AG09309 (cell line): ENCODE results near the gene YEATS2.

ENCODE experiments used
- DNase-seq: peaks from one replicate; pipeline ENCODE4 v3.0.0-alpha.2; 2010; ENCODE audit warnings: low read depth
- H3K4me3 ChIP-seq: 2 replicates; pipeline ENCODE4 v1.5.1; 2011; ENCODE audit warnings: mild to moderate bottlenecking, low read depth, low read length, moderate library complexity; ENCODE audit not compliant: control insufficient read depth
- TF ChIP-seq, protein P1 (sequence below): IDR thresholded peaks from 2 replicates; pipeline ENCODE4 v1.5.1; 2011; ENCODE audit warnings: mild to moderate bottlenecking, low read depth, low read length, inconsistent platforms; ENCODE audit not compliant: insufficient read depth, control insufficient read depth; ENCODE audit errors: missing control alignments

The YEATS2 gene

DNA sequence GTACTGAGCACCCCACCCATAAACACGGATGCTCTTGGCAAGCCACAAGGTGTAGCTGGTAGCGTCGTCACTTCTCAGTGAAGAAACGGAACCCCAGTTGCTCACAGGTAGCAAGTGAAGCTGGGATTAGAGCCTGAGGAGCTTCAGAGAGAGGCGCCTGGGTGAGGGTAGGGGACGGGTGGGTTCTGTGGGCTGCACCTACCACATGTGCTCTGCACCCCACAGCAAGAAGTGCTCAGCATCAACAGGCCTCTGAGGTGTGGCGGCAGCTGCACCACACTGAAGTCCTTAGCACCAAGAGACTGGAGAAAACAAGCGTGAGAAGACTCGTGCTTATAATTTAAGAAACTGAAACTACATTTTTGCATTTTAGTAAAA, 118.0 kb downstream of the YEATS2 start:
- TF ChIP-seq, protein P1, sequence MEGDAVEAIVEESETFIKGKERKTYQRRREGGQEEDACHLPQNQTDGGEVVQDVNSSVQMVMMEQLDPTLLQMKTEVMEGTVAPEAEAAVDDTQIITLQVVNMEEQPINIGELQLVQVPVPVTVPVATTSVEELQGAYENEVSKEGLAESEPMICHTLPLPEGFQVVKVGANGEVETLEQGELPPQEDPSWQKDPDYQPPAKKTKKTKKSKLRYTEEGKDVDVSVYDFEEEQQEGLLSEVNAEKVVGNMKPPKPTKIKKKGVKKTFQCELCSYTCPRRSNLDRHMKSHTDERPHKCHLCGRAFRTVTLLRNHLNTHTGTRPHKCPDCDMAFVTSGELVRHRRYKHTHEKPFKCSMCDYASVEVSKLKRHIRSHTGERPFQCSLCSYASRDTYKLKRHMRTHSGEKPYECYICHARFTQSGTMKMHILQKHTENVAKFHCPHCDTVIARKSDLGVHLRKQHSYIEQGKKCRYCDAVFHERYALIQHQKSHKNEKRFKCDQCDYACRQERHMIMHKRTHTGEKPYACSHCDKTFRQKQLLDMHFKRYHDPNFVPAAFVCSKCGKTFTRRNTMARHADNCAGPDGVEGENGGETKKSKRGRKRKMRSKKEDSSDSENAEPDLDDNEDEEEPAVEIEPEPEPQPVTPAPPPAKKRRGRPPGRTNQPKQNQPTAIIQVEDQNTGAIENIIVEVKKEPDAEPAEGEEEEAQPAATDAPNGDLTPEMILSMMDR: no peak
- no peak overlapping the region for H3K4me3 ChIP-seq
- no peak for DNase-seq

DNA sequence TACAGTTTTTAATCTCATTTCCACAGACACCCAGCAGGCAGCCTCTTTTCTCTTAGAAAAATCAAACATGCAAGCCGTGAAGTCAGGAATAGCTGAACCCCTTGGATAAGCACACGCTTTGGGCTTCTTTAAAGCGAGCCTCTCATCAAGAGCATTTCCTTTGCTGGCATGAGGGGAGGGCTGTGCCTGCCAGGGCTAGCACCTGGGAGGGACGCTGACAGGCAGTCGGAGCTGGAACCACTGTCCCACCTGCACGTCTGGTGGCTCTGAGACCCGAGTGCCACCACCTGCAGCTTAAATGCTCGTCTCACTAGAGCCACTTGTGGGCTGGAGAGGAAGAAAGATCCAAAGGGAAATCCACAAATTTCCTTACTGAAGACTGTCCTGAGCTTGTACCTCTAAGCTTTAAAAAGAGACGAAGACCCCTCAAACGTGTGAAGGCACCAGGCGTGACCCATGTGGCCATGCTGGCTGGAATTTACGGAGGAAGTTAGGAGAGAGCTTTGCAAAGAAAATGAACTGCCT, 118.4 kb downstream of the YEATS2 start:
- no peak overlapping the region for H3K4me3 ChIP-seq
- DNase-seq: no peak
- TF ChIP-seq, protein P1: no peak

DNA sequence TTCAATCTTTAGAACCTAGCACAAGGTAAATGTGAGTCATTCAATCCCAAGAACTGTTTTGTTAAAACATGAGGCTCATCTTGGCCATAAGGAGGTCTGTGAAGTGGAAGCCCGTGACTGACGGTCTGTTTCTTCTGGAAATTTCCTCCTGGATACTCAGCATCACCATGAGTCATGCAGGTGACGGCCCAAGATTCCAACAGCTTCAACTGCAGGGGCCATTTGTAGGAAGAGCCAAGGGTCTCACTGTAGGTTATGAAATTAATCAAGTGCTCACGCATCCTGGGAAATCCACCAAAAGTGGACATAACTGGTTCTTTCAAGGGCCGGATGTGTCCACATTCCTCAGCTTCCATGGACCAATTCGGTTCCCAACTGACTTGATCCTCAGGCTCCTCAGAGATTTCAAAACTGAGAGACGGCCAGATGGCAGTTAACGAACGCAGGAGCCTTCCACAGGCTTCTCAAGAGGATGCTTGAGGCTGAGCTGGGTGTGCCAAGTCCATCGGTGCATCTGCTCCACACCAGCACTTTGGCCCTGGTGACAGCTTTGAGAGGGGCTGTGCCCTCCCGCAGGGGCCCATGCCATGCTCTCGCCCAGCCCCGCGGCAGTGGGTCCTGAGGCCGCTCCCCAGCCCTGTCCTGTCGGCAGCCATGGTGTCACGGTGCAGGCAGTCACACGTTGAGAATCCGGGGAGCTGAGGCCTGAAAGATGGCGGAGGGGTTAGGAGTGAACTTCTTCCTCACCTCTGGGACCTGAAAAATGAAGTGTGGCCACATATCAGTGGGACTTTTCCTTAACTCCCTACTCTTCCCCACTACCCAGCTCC, 119.3 kb downstream of the YEATS2 start:
- H3K4me3 ChIP-seq: no peak overlapping the region
- DNase-seq: no peak
- TF ChIP-seq, protein P1: no peak

DNA sequence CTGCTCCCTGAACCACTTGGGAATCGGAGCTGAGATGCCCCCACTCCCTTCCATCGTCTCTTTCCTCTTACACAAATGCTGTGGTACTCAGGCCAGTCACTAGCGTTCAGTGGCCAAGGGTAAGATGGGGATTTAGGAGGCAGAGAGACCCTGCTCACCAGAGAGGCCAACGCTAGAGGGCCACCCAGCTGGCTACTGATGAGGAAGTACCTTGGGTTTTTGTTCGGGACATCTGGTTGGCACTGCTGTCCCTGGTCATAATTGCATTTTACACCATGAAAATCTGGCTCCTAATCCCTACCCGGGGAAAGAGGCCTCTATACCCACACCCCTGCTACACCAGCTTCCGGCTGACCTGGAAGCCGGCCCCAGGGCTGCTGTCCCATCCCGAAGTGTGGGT, 120.0 kb downstream of the YEATS2 start:
- DNase-seq: no peak
- TF ChIP-seq, protein P1: no peak

DNA sequence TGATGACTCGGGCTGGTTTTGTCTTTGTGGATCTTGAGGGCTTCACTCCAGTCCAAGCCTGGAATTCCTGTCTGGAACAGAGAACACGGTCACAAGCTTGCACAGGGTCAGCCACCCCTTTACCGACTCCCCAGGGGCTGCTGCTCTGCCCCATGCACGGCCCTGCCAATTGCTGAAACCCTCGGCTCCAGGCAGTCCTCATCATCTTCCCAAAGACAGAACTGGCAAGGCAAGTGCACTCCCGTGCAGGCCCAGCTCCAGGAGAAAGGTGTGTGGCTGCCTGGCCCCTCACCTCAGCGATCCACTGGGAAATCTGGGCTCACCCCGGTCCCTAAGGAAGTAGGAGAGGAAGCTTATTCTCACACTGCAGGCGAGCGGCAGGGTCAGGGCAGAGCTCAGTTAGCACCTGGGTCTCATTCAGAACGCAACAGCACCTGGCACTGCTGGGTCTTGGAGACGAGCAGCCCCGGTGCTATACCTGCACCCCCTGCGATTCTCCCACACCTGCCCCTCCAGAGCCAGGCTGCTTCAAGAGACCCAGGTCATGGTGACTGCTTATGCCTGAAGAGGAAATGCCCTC, 120.5 kb downstream of the YEATS2 start:
- TF ChIP-seq, protein P1: no peak
- DNase-seq: no peak
- no peak overlapping the region for H3K4me3 ChIP-seq

More for the DNA sequence above, 120.0 kb downstream of the YEATS2 start:
- no peak overlapping the region for H3K4me3 ChIP-seq

DNA sequence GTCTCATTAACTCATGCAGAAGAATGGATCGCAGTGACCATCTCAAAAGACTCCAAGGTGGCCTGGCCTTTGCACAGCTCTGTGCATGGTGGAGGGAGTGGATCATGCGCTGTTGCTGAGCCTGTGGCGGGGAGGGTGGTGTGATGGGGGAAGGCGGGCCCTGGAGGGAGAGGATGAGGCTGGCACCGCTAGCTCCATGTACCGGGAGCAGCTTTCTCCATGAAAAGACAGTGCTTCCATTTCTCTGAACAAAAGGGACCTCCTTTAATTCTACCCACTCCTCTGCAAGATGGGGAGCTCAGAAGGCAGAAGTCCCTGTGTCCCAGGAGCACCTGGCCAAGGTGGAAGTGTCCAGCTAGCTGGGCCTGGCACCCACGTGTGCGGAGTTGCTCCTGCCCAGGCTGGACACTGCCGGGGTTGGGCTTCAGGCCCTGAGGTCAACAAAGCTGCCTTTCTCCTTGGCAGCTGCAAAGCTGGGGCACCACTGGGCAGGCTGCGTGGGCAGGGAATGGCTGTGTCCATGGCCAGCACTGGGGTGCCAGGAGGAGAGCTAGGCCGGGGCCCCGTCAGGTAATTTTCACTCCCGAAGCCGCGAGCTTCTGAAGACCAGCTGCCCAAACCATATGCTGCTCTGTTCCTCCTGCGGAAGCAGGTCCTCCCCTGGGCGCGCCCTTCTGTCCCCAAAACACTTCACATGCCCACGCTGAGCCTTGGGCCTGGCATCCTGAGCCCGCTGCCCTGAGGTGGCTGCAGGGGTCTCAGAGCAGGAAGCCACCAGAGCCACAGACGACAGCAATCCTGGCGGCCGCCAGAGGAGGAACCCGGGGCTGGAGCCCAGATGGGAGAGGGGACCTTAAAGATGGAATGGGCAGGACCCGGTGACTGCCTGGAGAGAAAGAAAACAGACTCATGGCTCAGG, 121.4 kb downstream of the YEATS2 start:
- TF ChIP-seq, protein P1: no peak
- H3K4me3 ChIP-seq: no peak overlapping the region
- DNase-seq: no peak
